OCI-LY3 (cell line): ENCODE results near the gene TGIF1.
"Not testable (repeated sequence)": the region's sequence is repeated elsewhere in the genome, so short reads cannot be mapped to it uniquely, and the experiment has no call there.

ENCODE experiments used
- H2AFZ ChIP-seq: fragments of 200-600, 300-600 bp; shearing (Covaris generic); 2 replicates; pipeline ENCODE4 v1.6.0; 2014; ENCODE audit warnings: antibody characterized with exemption, low read depth, low read length
- H3K27ac ChIP-seq: fragments of 200-600, 300-600 bp; sonication (generic); 2 replicates; pipeline ENCODE4 v1.5.1; 2014; ENCODE audit warnings: mild to moderate bottlenecking, low read length, moderate library complexity, mixed read lengths
- H3K27me3 ChIP-seq: fragments of 200-600, 300-600 bp; sonication (generic); 2 replicates; pipeline ENCODE4 v1.6.1; 2014; ENCODE audit warnings: low read depth, low read length, mixed read lengths
- H3K36me3 ChIP-seq: fragments of 200-600, 300-600 bp; sonication (generic); replicated peaks from 2 replicates; pipeline ENCODE3; 2014; ENCODE audit warnings: low read depth, low read length, mixed read lengths
- H3K4me1 ChIP-seq: fragments of 300-600, 200-600 bp; sonication (generic); 2 replicates; pipeline ENCODE4 v1.6.1; 2014; ENCODE audit warnings: low read length, mixed read lengths
- H3K4me2 ChIP-seq: fragments of 200-600, 300-600 bp; sonication (generic); 2 replicates; pipeline ENCODE4 v1.6.1; 2014; ENCODE audit warnings: low read length, mixed read lengths
- H3K4me3 ChIP-seq: fragments of 300-600, 200-600 bp; sonication (generic); 2 replicates; pipeline ENCODE4 v1.5.1; 2014; ENCODE audit warnings: antibody characterized with exemption, mild to moderate bottlenecking, low read length, moderate library complexity
- H3K79me2 ChIP-seq: fragments of 300-600, 200-600 bp; shearing (Covaris generic); 2 replicates; pipeline ENCODE4 v1.6.1; 2014; ENCODE audit warnings: mild to moderate bottlenecking, low read length, mixed read lengths
- H3K9ac ChIP-seq: fragments of 300-600, 200-600 bp; shearing (Covaris generic); 2 replicates; pipeline ENCODE4 v1.6.0; 2014; ENCODE audit warnings: mild to moderate bottlenecking, low read length, moderate library complexity
- H3K9me3 ChIP-seq: fragments of 200-600, 300-600 bp; shearing (Covaris generic); 2 replicates; pipeline ENCODE4 v1.6.1; 2014; ENCODE audit warnings: low read length, mixed read lengths; ENCODE audit not compliant: insufficient read depth
- H4K20me1 ChIP-seq: fragments of 200-600, 300-600 bp; sonication (generic); 2 replicates; pipeline ENCODE4 v1.6.1; 2016; ENCODE audit warnings: low read length, mixed read lengths; ENCODE audit not compliant: insufficient read depth
- CTCF ChIP-seq: fragments of 200-600, 300-600 bp; sonication (generic); IDR thresholded peaks from 2 replicates; pipeline ENCODE4 v1.5.1; 2014; ENCODE audit warnings: antibody characterized with exemption, low read length, low read depth
- EZH2phosphoT487 ChIP-seq: fragments of 200-600 bp; shearing (Covaris generic); IDR thresholded peaks from 2 replicates; pipeline ENCODE4 v1.6.1; 2018; ENCODE audit warnings: antibody characterized with exemption, mixed run types, low read depth

The TGIF1 gene

GRCh38 chr18:3410273-3410672 is 39.7 kb upstream of the TGIF1 start:
- Histone ChIP-seq H3K9me3 (no peaks in the 10 kb centered on the region), H3K27ac (no peak overlapping the region), H3K9ac (no peak overlapping the region), H3K4me2 (no peak overlapping the region), H3K4me3 (no peak overlapping the region), H3K79me2 (no peaks in the 10 kb centered on the region), H3K4me1 (peaks cover 39% of the 10 kb centered on the region), H3K27me3 (no peaks in the 10 kb centered on the region), H3K36me3 (peaks cover 5% of the 10 kb centered on the region), H4K20me1 (no peaks in the 10 kb centered on the region), H2AFZ (no peak overlapping the region)
- TF ChIP-seq EZH2phosphoT487 (no peak), CTCF (no peak)

GRCh38 chr18:3410876-3411275 is 39.1 kb upstream of the TGIF1 start:
- H3K36me3 ChIP-seq, H3K9me3 ChIP-seq, H4K20me1 ChIP-seq, H2AFZ ChIP-seq, H3K27me3 ChIP-seq, H3K4me3 ChIP-seq, H3K79me2 ChIP-seq: not testable (repeated sequence)
- H3K4me2 ChIP-seq: 0 out of 2 replicates have a peak overlapping the region, but pooled peaks have one; percentile 75
- peaks cover 33% of the 10 kb centered on the region for H3K4me1 ChIP-seq
- H3K9ac ChIP-seq: peak overlapping the region; percentile 73; the same call in 1 of the 2 replicates
- H3K27ac ChIP-seq: peak overlapping the region; percentile 81; the same call in 1 of the 2 replicates

- Histone ChIP-seq H2AFZ (peak overlapping the region; percentile 75; the same call in 1 of the 2 replicates), H3K9me3 (no peaks in the 10 kb centered on the region), H4K20me1 (no peaks in the 10 kb centered on the region), H3K9ac (peak overlapping the region; percentile 73), H3K4me3 (peak overlapping the region; percentile 67), H3K4me1 (peaks cover 29% of the 10 kb centered on the region), H3K79me2 (no peaks in the 10 kb centered on the region), H3K27ac (peak overlapping the region; percentile 81), H3K36me3 (peaks cover 5% of the 10 kb centered on the region), H3K27me3 (no peaks in the 10 kb centered on the region), H3K4me2 (peak overlapping the region; percentile 75)
- TF ChIP-seq CTCF: no peak
- no peak for TF ChIP-seq EZH2phosphoT487
Measured at GRCh38 chr18:3411327-3411726, 38.6 kb upstream of the TGIF1 start.

GRCh38 chr18:3411854-3412268 is 38.1 kb upstream of the TGIF1 start:
- H3K27ac ChIP-seq: peak overlapping the region; percentile 81
- H3K36me3 ChIP-seq: peaks cover 5% of the 10 kb centered on the region
- TF ChIP-seq CTCF (no peak), EZH2phosphoT487 (no peak)
- H4K20me1 ChIP-seq: no peaks in the 10 kb centered on the region
- H3K4me2 ChIP-seq: peak overlapping the region; percentile 75
- H3K4me1 ChIP-seq: peaks cover 29% of the 10 kb centered on the region
- no peaks in the 10 kb centered on the region for H3K27me3 ChIP-seq
- H2AFZ ChIP-seq: peak overlapping the region; percentile 75; the same call in 1 of the 2 replicates
- no peaks in the 10 kb centered on the region for H3K79me2 ChIP-seq
- H3K4me3 ChIP-seq: peak overlapping the region; percentile 67
- peak overlapping the region; percentile 73 for H3K9ac ChIP-seq
- H3K9me3 ChIP-seq: no peaks in the 10 kb centered on the region

GRCh38 chr18:3412528-3412927 is 37.4 kb upstream of the TGIF1 start:
- peaks cover 29% of the 10 kb centered on the region for H3K4me1 ChIP-seq
- H4K20me1 ChIP-seq, H3K36me3 ChIP-seq, H2AFZ ChIP-seq, H3K27me3 ChIP-seq, H3K9me3 ChIP-seq, H3K79me2 ChIP-seq: not testable (repeated sequence)
- H3K4me3 ChIP-seq: peak overlapping the region; percentile 67
- H3K4me2 ChIP-seq: peak overlapping the region; percentile 75
- peak overlapping the region; percentile 73; the same call in 1 of the 2 replicates for H3K9ac ChIP-seq
- peak overlapping the region; percentile 81 for H3K27ac ChIP-seq
